ENCODE results near the gene DTL. TPM values are rescaled to one million over a fixed set of nuclear protein-coding genes. Genes with fewer than 3 reads are reported as not detected.

Gene DTL
- total RNA-seq, 2 donors from 2014 or later: 70.6 to 72.2 TPM

DNA sequence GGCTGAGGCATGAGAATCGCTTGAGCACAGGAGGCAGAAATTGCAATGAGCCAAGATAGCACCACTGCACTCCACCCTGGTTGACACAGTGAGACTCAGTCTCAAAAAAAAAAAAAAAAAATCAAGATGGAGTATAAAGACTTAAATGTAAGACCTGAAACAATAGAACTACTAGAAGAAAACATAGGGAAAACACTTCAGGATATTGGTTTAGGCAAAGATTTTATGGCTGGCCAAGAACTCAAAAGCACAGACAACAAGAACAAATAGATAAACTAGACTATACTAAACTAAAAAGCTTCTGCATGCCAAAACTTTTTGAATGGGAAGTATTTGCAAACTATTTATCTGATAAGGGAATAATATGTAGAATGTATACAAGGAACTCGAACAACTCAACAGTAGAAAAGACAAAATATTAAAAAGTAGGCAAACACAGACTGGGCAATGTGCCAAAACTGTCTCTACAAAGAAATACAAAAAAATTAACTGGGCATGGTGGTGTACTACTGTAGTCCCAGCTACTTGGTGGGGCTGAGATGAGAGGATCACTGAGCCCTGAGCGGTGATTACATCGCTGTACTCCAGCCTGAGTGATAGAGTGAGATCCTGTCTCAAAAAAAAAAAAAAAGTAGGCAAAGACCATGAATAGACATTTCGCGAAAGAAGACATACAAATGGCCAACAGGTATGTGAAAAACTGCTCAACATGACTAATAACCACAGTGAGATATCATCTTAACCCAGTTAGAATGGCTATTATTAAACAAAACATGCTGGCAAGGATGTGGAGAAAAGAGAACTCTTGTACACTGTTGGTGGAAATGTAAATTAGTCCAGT, 25.3 kb downstream of the DTL start:
- Mint-ChIP-seq H3K27me3 (no peaks in the 10 kb centered on the region), H3K4me1 (no peaks in the 10 kb centered on the region), H3K27ac (no peak overlapping the region), H3K9me3 (peaks cover 6% of the 10 kb centered on the region), H3K4me3 (no peak overlapping the region), H3K36me3 (ENCODE audit: low read depth) (peaks cover 71% of the 10 kb centered on the region)
- ATAC-seq (replicated peaks): peak; percentile 53

DNA sequence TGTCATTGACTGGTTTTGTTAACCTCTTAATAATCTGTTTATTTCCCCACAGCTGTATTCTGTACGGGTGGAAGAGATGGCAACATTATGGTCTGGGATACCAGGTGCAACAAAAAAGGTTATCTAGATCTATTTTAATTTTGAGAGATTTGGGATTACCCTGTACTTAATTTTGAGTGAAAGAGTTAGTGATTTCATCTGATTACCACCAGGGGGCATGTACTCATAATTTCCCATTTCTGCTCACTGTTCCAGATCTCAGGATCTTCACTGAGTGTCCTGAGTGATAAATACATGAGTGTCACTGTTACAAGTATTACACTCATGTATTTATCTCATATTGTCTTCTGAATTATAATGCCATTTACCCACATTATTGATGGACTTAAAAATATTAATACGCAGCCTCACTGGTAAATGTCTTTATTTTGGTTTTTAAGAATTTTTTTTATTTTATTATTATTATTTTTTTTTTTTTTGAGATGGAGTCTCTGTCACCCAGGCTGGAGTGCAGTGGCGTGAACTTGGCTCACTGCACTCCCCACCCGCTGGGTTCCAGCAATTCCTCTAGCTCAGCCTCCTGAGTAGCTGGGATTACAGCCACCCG, 27.4 kb downstream of the DTL start:
- Mint-ChIP-seq H3K36me3 (ENCODE audit: low read depth) (peaks cover 75% of the 10 kb centered on the region), H3K27ac (no peak overlapping the region), H3K9me3 (no peaks in the 10 kb centered on the region), H3K4me3 (no peak overlapping the region), H3K27me3 (no peaks in the 10 kb centered on the region), H3K4me1 (no peaks in the 10 kb centered on the region)
- ATAC-seq (replicated peaks): peak; percentile 31

DNA sequence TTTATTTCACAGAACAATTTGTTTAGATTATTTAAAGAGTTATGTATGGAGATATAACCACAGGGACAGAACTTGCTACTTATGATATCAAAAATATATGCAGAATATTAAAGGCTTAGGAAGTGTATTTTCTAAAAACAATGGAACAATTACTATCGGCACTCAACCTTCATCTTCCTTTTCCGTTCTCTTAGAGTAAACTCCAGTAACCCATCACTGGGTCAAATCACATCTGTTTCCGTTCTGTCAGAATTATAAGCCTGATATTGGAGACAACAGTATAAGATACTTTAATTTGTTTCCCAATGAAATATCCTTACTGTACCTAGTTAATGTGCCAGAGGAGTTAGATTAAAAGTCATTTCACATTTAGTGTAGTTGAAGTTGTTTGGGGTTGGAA, 32.2 kb downstream of the DTL start:
- H3K4me3 Mint-ChIP-seq: no peak overlapping the region
- H3K36me3 Mint-ChIP-seq (ENCODE audit: low read depth): peaks cover 93% of the 10 kb centered on the region
- H3K9me3 Mint-ChIP-seq: no peaks in the 10 kb centered on the region
- no peak for ATAC-seq (replicated peaks)
- H3K27me3 Mint-ChIP-seq: no peaks in the 10 kb centered on the region
- H3K4me1 Mint-ChIP-seq: no peaks in the 10 kb centered on the region
- H3K27ac Mint-ChIP-seq: no peak overlapping the region

DNA sequence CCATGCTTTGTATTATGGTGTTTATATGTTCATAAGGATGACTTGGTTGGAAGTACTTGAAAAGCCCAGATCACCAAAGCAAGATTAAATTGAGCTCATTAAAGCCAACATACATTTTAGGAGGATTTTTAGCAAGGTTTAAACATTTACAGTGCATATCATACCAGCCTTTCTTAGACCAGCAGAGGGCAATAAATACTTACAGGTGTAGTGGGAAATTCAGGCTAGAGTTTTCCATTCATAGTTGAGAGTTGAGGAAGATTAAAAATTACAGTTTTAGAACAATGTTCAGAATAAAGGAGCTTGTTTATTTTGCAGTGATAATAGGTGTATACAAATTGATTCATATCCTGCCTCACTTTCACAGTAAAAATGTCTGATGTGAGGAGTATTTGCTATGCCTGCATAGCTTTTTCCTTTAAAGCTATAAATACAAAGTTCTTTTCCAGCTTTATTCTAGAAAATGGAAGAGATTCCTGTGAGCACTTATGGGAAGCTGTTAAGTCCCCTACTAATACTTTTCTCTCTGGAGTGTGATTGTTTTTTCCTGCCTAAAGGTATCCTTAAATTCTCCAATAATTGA, 35.3 kb downstream of the DTL start:
- no peak for ATAC-seq (replicated peaks)
- H3K4me3 Mint-ChIP-seq: no peak overlapping the region
- H3K4me1 Mint-ChIP-seq: no peaks in the 10 kb centered on the region

GRCh38 chr1:212072047-212072446, 36.5 kb downstream of the DTL start:
- Mint-ChIP-seq H3K36me3 (ENCODE audit: low read depth) (peaks cover 92% of the 10 kb centered on the region), H3K4me1 (no peaks in the 10 kb centered on the region), H3K9me3 (no peaks in the 10 kb centered on the region), H3K4me3 (no peak overlapping the region), H3K27me3 (no peaks in the 10 kb centered on the region), H3K27ac (no peak overlapping the region)
- no peak for ATAC-seq (replicated peaks)

More for the DNA sequence above, 35.3 kb downstream of the DTL start:
- Mint-ChIP-seq H3K27me3 (no peaks in the 10 kb centered on the region), H3K9me3 (no peaks in the 10 kb centered on the region), H3K36me3 (ENCODE audit: low read depth) (peaks cover 92% of the 10 kb centered on the region), H3K27ac (no peak overlapping the region)

- Mint-ChIP-seq H3K4me3 (no peak overlapping the region), H3K27ac (no peak overlapping the region), H3K4me1 (no peaks in the 10 kb centered on the region), H3K27me3 (no peaks in the 10 kb centered on the region), H3K36me3 (ENCODE audit: low read depth) (peaks cover 79% of the 10 kb centered on the region), H3K9me3 (no peaks in the 10 kb centered on the region)
- no peak for ATAC-seq (replicated peaks)
Observed at GRCh38 chr1:212073490-212073889, 37.9 kb downstream of the DTL start.

- H3K4me1 Mint-ChIP-seq: no peaks in the 10 kb centered on the region
- peaks cover 71% of the 10 kb centered on the region for H3K36me3 Mint-ChIP-seq (ENCODE audit: low read depth)
- no peak overlapping the region for H3K27ac Mint-ChIP-seq
- H3K9me3 Mint-ChIP-seq: no peaks in the 10 kb centered on the region
- H3K27me3 Mint-ChIP-seq: no peaks in the 10 kb centered on the region
- no peak overlapping the region for H3K4me3 Mint-ChIP-seq
- ATAC-seq (replicated peaks): no peak
Observed at GRCh38 chr1:212074313-212074712, 38.8 kb downstream of the DTL start.

GRCh38 chr1:212074856-212075255, 39.3 kb downstream of the DTL start:
- no peaks in the 10 kb centered on the region for H3K9me3 Mint-ChIP-seq
- H3K27me3 Mint-ChIP-seq: no peaks in the 10 kb centered on the region
- H3K27ac Mint-ChIP-seq: no peak overlapping the region
- ATAC-seq (replicated peaks): no peak
- H3K36me3 Mint-ChIP-seq (ENCODE audit: low read depth): peaks cover 66% of the 10 kb centered on the region
- H3K4me3 Mint-ChIP-seq: no peak overlapping the region
- no peaks in the 10 kb centered on the region for H3K4me1 Mint-ChIP-seq

DNA sequence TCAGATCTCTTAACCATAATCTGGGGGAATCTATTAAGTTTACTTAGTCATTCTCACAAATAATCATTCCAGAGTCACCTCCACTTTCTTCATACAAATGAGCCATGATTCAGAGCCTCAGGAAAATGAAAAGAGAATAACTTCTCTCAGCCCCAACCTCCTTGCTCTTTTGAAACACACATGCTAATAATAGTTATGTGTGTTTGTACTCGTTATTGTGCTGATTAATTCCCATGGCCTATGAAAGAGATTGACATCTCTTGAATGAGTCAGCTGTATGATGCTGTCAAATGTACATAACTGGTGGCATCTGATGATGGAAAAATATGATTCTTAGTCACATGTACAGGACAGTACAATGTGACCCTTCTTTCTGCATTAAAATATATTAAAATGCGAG, 41.5 kb downstream of the DTL start:
- Mint-ChIP-seq H3K36me3 (ENCODE audit: low read depth) (peaks cover 44% of the 10 kb centered on the region), H3K4me3 (no peak overlapping the region), H3K9me3 (no peaks in the 10 kb centered on the region), H3K27ac (no peak overlapping the region), H3K27me3 (no peaks in the 10 kb centered on the region), H3K4me1 (no peaks in the 10 kb centered on the region)
- ATAC-seq (replicated peaks): peak; percentile 18

- ATAC-seq (replicated peaks): no peak
- Mint-ChIP-seq H3K36me3 (ENCODE audit: low read depth) (peaks cover 28% of the 10 kb centered on the region), H3K4me3 (no peak overlapping the region), H3K27me3 (no peaks in the 10 kb centered on the region), H3K27ac (no peak overlapping the region), H3K4me1 (no peaks in the 10 kb centered on the region), H3K9me3 (no peaks in the 10 kb centered on the region)
Observed at GRCh38 chr1:212078826-212079225, 43.3 kb downstream of the DTL start.

GRCh38 chr1:212082765-212083406, 47.3 kb downstream of the DTL start:
- no peaks in the 10 kb centered on the region for H3K4me1 Mint-ChIP-seq
- H3K36me3 Mint-ChIP-seq (ENCODE audit: low read depth): peaks cover 35% of the 10 kb centered on the region
- no peak overlapping the region for H3K27ac Mint-ChIP-seq

DNA sequence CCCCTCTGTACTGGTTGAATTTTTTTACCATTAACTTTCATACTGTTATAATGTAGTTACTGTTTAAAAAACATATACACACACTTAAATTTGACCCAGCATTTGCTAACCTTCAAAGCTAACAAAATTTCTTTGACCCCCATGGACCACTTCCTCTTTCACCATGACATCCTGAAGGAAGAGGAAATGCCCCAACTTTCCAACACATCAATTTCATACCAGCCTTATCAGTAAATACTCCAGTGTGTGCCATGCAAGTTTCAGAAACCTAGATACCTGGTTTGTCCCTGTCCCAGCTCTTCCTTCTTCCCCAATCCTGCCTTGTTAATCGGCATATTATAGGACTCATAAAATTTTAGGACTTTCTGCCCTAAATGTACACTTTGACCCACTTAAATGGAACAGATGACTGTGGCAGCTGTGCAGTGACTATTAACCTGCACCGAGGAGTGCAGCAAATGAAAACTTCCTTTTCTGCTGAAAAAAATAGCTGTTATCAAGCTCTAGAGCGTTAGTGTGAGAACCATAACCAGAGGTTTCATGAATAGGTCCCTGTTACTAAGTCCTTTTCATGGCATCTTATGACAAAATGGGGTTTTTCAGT, 54.1 kb downstream of the DTL start:
- Mint-ChIP-seq H3K4me1 (peaks cover 6% of the 10 kb centered on the region), H3K4me3 (no peak overlapping the region), H3K9me3 (no peaks in the 10 kb centered on the region), H3K27ac (no peak overlapping the region), H3K27me3 (no peaks in the 10 kb centered on the region), H3K36me3 (ENCODE audit: low read depth) (peaks cover 97% of the 10 kb centered on the region)
- no peak for ATAC-seq (replicated peaks)

More at GRCh38 chr1:212082765-212083406, 47.3 kb downstream of the DTL start:
- no peaks in the 10 kb centered on the region for H3K27me3 Mint-ChIP-seq
- no peak overlapping the region for H3K4me3 Mint-ChIP-seq
- H3K9me3 Mint-ChIP-seq: no peaks in the 10 kb centered on the region
- ATAC-seq (replicated peaks): no peak

- H3K27ac Mint-ChIP-seq: no peak overlapping the region
Observed at GRCh38 chr1:212091438-212092121, 56.0 kb downstream of the DTL start.

GRCh38 chr1:212097360-212097759, 61.8 kb downstream of the DTL start:
- no peak overlapping the region for H3K4me3 Mint-ChIP-seq
- no peak overlapping the region for H3K27ac Mint-ChIP-seq
- no peak for ATAC-seq (replicated peaks)
- peaks cover 96% of the 10 kb centered on the region for H3K36me3 Mint-ChIP-seq (ENCODE audit: low read depth)
- H3K27me3 Mint-ChIP-seq: no peaks in the 10 kb centered on the region
- peaks cover 6% of the 10 kb centered on the region for H3K9me3 Mint-ChIP-seq
- H3K4me1 Mint-ChIP-seq: peaks cover 24% of the 10 kb centered on the region

More at GRCh38 chr1:212091438-212092121, 56.0 kb downstream of the DTL start:
- ATAC-seq (replicated peaks): no peak
- Mint-ChIP-seq H3K36me3 (ENCODE audit: low read depth) (peaks cover 97% of the 10 kb centered on the region), H3K4me3 (no peak overlapping the region), H3K27me3 (no peaks in the 10 kb centered on the region), H3K9me3 (peaks cover 6% of the 10 kb centered on the region), H3K4me1 (peaks cover 16% of the 10 kb centered on the region)
